HG03159 (cell line): ENCODE data around the gene DLGAP1.
"Not testable (repeated sequence)": the region's sequence is repeated elsewhere in the genome, so short reads cannot be mapped to it uniquely, and the experiment has no call there.

Experiments used
- ATAC-seq: cut with Tn5 transposase; IDR thresholded peaks from one replicate; pipeline ENCODE4 v1.9.1; 2021; ENCODE audit warnings: mild to moderate bottlenecking, moderate library complexity; ENCODE audit not compliant: unreplicated experiment

The DLGAP1 gene

GRCh38 chr18:3710712-3711301 lies 744.3 kb downstream of the DLGAP1 start:
- ATAC-seq: no peak

GRCh38 chr18:3709205-3709604 lies 745.9 kb downstream of the DLGAP1 start:
- ATAC-seq: no peak

GRCh38 chr18:3706279-3707097 lies 748.6 kb downstream of the DLGAP1 start:
- ATAC-seq: no peak

- no peak for ATAC-seq
Observed at GRCh38 chr18:3704556-3705344, 750.4 kb downstream of the DLGAP1 start.

- ATAC-seq: no peak
Observed at GRCh38 chr18:3703732-3704176, 751.4 kb downstream of the DLGAP1 start.

GRCh38 chr18:3699707-3700567 lies 755.2 kb downstream of the DLGAP1 start:
- not testable (repeated sequence) for ATAC-seq

- ATAC-seq: not testable (repeated sequence)
Observed at GRCh38 chr18:3694030-3694778, 760.9 kb downstream of the DLGAP1 start.

- no peak for ATAC-seq
Observed at GRCh38 chr18:3693410-3693809, 761.7 kb downstream of the DLGAP1 start.

GRCh38 chr18:3692691-3693090 lies 762.4 kb downstream of the DLGAP1 start:
- no peak for ATAC-seq

GRCh38 chr18:3692113-3692621 lies 762.9 kb downstream of the DLGAP1 start:
- no peak for ATAC-seq

- no peak for ATAC-seq
Observed at GRCh38 chr18:3691705-3692104, 763.4 kb downstream of the DLGAP1 start.

GRCh38 chr18:3690764-3691066 lies 764.4 kb downstream of the DLGAP1 start:
- ATAC-seq: no peak

- no peak for ATAC-seq
Observed at GRCh38 chr18:3689986-3690763, 764.9 kb downstream of the DLGAP1 start.

GRCh38 chr18:3689091-3689490 lies 766.0 kb downstream of the DLGAP1 start:
- ATAC-seq: no peak

- ATAC-seq: no peak
Observed at GRCh38 chr18:3688690-3689089, 766.4 kb downstream of the DLGAP1 start.

GRCh38 chr18:3683483-3683882 lies 771.6 kb downstream of the DLGAP1 start:
- ATAC-seq: no peak

- ATAC-seq: no peak
Observed at GRCh38 chr18:3682061-3682460, 773.0 kb downstream of the DLGAP1 start.

- no peak for ATAC-seq
Observed at GRCh38 chr18:3679241-3679640, 775.9 kb downstream of the DLGAP1 start.

GRCh38 chr18:3675994-3676393 lies 779.1 kb downstream of the DLGAP1 start:
- no peak for ATAC-seq
